C4-2B (cell line): Measurements from ENCODE around the gene OSTC.
A peak's percentile ranks its signal among the peaks of the same experiment; 100 is the strongest.

Experiments
- H3K27ac ChIP-seq: fragments of 450-650 bp; 2 replicates; pipeline ENCODE4 v1.5.1; 2017
- CTCF ChIP-seq: fragments of 450-650 bp; conservative IDR thresholded peaks from 2 replicates; pipeline ENCODE4 v1.5.1; 2017; ENCODE audit warnings: mild to moderate bottlenecking
- ZFX ChIP-seq: fragments of 450-650 bp; IDR thresholded peaks from 2 replicates; pipeline ENCODE4 v1.6.1; 2017

The OSTC gene

GRCh38 chr4:108619372-108620100 lies 30.9 kb upstream of the OSTC start:
- TF ChIP-seq ZFX = no peak
- TF ChIP-seq CTCF = no peak
- no peak overlapping the region for H3K27ac ChIP-seq

- no peak for TF ChIP-seq CTCF
- TF ChIP-seq ZFX = no peak
- peak within 1 kb of the TSS; percentile 93 for H3K27ac ChIP-seq
Observed at GRCh38 chr4:108620101-108620932, 30.1 kb upstream of the OSTC start, which contains the start of gene RPL34. Gene RPL34, plus strand, starts transcription at chr4:108620576. Its CDS starts 1,384 bp downstream, at chr4:108621960.

- peak overlapping the region; percentile 93 for H3K27ac ChIP-seq
- TF ChIP-seq CTCF (no peak), ZFX (no peak)
Observed at GRCh38 chr4:108620933-108621905, 29.2 kb upstream of the OSTC start.

- H3K27ac ChIP-seq = no peak overlapping the region
- TF ChIP-seq CTCF (no peak), ZFX (no peak)
Observed at GRCh38 chr4:108622022-108622421, 28.4 kb upstream of the OSTC start.

- TF ChIP-seq CTCF = no peak
- no peak for TF ChIP-seq ZFX
- H3K27ac ChIP-seq = 0 out of 2 replicates have a peak overlapping the region, but pooled peaks have one; percentile 14
Observed at GRCh38 chr4:108622828-108623227, 27.6 kb upstream of the OSTC start.

- H3K27ac ChIP-seq = no peak overlapping the region
- TF ChIP-seq CTCF = no peak
- TF ChIP-seq ZFX = no peak
Observed at GRCh38 chr4:108624263-108625056, 25.9 kb upstream of the OSTC start.
